Stimulated activated CD8-positive, alpha-beta memory T cell treated with anti-CD3 and anti-CD28 coated beads, Interleukin-12 subunit alpha, Interleukin-12 subunit beta, amount 100 ng/mL, for 24 hours (primary cell): ENCODE results near the gene ZNF775.

Source experiments
- DNase-seq: peaks from one replicate; pipeline ENCODE4 v3.0.0-alpha.2; 2020; ENCODE audit errors: extremely low read depth

ZNF775 gene

GRCh38 chr7:150441524-150441923 is 62.4 kb downstream of the ZNF775 start:
- no peak for DNase-seq

GRCh38 chr7:150442811-150443210 is 63.7 kb downstream of the ZNF775 start:
- DNase-seq, result no peak

- no peak for DNase-seq
These were observed 64.8 kb downstream of the ZNF775 start for GRCh38 chr7:150443793-150444540.

- DNase-seq, result no peak
These were observed 65.7 kb downstream of the ZNF775 start for GRCh38 chr7:150444674-150445365.

- no peak for DNase-seq
These were observed 67.3 kb downstream of the ZNF775 start for GRCh38 chr7:150446288-150446938.
